ENCODE results near the gene ALMS1.
"Not testable (repeated sequence)": the region's sequence is repeated elsewhere in the genome, so short reads cannot be mapped to it uniquely, and the experiment has no call there.

ALMS1 gene

GRCh38 chr2:73457982-73458381 lies 72.3 kb downstream of the ALMS1 start:
- H3K36me3 ChIP-seq (ENCODE audit: control insufficient read depth, insufficient read depth, low read length) = no peaks in the 10 kb centered on the region
- TF ChIP-seq, protein P1, sequence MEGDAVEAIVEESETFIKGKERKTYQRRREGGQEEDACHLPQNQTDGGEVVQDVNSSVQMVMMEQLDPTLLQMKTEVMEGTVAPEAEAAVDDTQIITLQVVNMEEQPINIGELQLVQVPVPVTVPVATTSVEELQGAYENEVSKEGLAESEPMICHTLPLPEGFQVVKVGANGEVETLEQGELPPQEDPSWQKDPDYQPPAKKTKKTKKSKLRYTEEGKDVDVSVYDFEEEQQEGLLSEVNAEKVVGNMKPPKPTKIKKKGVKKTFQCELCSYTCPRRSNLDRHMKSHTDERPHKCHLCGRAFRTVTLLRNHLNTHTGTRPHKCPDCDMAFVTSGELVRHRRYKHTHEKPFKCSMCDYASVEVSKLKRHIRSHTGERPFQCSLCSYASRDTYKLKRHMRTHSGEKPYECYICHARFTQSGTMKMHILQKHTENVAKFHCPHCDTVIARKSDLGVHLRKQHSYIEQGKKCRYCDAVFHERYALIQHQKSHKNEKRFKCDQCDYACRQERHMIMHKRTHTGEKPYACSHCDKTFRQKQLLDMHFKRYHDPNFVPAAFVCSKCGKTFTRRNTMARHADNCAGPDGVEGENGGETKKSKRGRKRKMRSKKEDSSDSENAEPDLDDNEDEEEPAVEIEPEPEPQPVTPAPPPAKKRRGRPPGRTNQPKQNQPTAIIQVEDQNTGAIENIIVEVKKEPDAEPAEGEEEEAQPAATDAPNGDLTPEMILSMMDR (IDR thresholded peaks at IDR 0.05; ENCODE audit: insufficient read depth, low read length, poor library complexity, severe bottlenecking) = no peak
- H3K4me3 ChIP-seq (replicated peaks; ENCODE audit: low read depth, low read length) = no peak overlapping the region
- no peaks in the 10 kb centered on the region for H3K27me3 ChIP-seq (replicated peaks; ENCODE audit: control insufficient read depth, insufficient read depth, low read length)
- DNase-seq (ENCODE audit: extremely low read depth, insufficient read length) = no peak

GRCh38 chr2:73462388-73462787 lies 76.8 kb downstream of the ALMS1 start:
- DNase-seq (ENCODE audit: extremely low read depth, insufficient read length); H3K4me3 ChIP-seq (replicated peaks; ENCODE audit: low read depth, low read length); H3K27me3 ChIP-seq (replicated peaks; ENCODE audit: control insufficient read depth, insufficient read depth, low read length); H3K36me3 ChIP-seq (ENCODE audit: control insufficient read depth, insufficient read depth, low read length): not testable (repeated sequence)

- TF ChIP-seq, protein P1 (IDR thresholded peaks at IDR 0.05; ENCODE audit: insufficient read depth, low read length, poor library complexity, severe bottlenecking) = no peak
- no peaks in the 10 kb centered on the region for H3K27me3 ChIP-seq (replicated peaks; ENCODE audit: control insufficient read depth, insufficient read depth, low read length)
- H3K36me3 ChIP-seq (ENCODE audit: control insufficient read depth, insufficient read depth, low read length) = no peaks in the 10 kb centered on the region
- no peak for DNase-seq (ENCODE audit: extremely low read depth, insufficient read length)
- H3K4me3 ChIP-seq (replicated peaks; ENCODE audit: low read depth, low read length) = no peak overlapping the region
These were observed 82.7 kb downstream of the ALMS1 start for GRCh38 chr2:73468376-73468775.

DNA sequence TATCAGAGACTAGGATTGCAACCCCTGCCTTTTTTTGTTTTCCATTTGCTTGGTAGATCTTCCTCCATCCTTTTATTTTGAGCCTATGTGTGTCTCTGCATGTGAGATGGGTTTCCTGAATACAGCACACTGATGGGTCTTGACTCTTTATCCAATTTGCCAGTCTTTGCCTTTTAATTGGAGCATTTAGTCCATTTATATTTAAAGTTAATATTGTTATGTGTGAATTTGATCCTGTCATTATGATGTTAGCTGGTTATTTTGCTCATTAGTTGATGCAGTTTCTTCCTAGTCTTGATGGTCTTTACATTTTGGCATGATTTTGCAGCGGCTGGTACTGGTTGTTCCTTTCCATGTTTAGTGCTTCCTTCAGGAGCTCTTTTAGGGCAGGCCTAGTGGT lies 98.2 kb downstream of the ALMS1 start:
- DNase-seq (ENCODE audit: extremely low read depth, insufficient read length); H3K36me3 ChIP-seq (ENCODE audit: control insufficient read depth, insufficient read depth, low read length); H3K27me3 ChIP-seq (replicated peaks; ENCODE audit: control insufficient read depth, insufficient read depth, low read length); H3K4me3 ChIP-seq (replicated peaks; ENCODE audit: low read depth, low read length): not testable (repeated sequence)

DNA sequence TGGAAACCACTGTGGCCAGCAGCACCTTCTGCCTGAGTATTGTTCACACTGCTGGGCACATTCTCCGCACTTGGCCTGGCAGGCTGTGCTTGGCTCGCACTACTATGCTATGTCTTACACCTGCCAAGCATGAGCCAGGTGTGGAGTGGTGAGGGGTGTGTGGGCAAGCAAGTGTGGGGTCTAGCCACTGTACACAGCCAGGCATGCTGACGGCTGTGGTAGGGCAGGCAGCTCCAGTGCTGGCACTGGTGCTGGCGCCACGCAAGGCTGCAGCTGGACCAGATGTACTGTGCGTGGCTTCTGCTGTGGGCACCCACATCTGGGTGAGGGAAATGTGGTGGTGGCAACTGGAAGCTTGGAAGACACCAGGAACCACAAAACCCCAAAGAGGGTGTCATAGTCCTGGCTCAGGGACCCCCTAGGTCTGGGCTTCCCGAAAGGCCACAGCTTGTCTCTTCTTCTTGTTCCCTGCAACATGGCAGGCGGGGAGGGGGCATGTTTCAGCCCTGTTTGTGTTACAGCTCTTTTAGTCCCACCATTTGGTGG lies 101.5 kb downstream of the ALMS1 start:
- Histone ChIP-seq H3K27me3 (replicated peaks; ENCODE audit: control insufficient read depth, insufficient read depth, low read length) (no peaks in the 10 kb centered on the region), H3K36me3 (ENCODE audit: control insufficient read depth, insufficient read depth, low read length) (no peaks in the 10 kb centered on the region; the same call in 1 of the 2 replicates), H3K4me3 (replicated peaks; ENCODE audit: low read depth, low read length) (no peak overlapping the region)
- TF ChIP-seq, protein P1 (IDR thresholded peaks at IDR 0.05; ENCODE audit: insufficient read depth, low read length, poor library complexity, severe bottlenecking) = no peak
- DNase-seq (ENCODE audit: extremely low read depth, insufficient read length) = no peak

DNA sequence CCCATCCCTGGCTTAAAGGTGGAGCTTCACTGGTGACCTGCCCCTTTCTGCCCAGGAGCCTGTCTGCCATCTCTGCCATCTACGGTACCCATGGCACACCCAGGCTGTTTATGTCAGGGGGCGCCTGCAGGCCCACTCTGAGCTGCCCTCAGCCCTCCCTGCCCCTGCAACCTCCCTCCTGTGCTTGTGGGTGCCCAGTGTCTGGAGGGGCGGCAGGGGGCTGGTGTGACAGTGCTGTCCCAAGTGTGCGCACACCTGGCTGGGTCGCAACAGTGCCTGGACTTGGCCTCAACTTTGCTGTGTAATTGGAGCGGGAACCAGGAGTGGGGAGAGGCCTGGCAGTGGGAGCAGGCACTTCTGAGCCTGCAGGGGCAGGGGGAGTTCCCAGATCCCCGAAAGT lies 102.4 kb downstream of the ALMS1 start:
- no peak overlapping the region for H3K4me3 ChIP-seq (replicated peaks; ENCODE audit: low read depth, low read length)
- TF ChIP-seq, protein P1 (IDR thresholded peaks at IDR 0.05; ENCODE audit: insufficient read depth, low read length, poor library complexity, severe bottlenecking) = no peak
- H3K27me3 ChIP-seq (replicated peaks; ENCODE audit: control insufficient read depth, insufficient read depth, low read length) = no peaks in the 10 kb centered on the region
- no peak for DNase-seq (ENCODE audit: extremely low read depth, insufficient read length)
- H3K36me3 ChIP-seq (ENCODE audit: control insufficient read depth, insufficient read depth, low read length) = no peaks in the 10 kb centered on the region; the same call in 1 of the 2 replicates

- no peak overlapping the region for H3K4me3 ChIP-seq (replicated peaks; ENCODE audit: low read depth, low read length)
- no peaks in the 10 kb centered on the region for H3K27me3 ChIP-seq (replicated peaks; ENCODE audit: control insufficient read depth, insufficient read depth, low read length)
- DNase-seq (ENCODE audit: extremely low read depth, insufficient read length) = no peak
- H3K36me3 ChIP-seq (ENCODE audit: control insufficient read depth, insufficient read depth, low read length) = no peaks in the 10 kb centered on the region; the same call in 1 of the 2 replicates
- TF ChIP-seq, protein P1 (IDR thresholded peaks at IDR 0.05; ENCODE audit: insufficient read depth, low read length, poor library complexity, severe bottlenecking) = no peak
These were observed 103.4 kb downstream of the ALMS1 start for GRCh38 chr2:73489053-73489452.
